ENCODE data around the gene TRMT44. TPM values are rescaled to one million over a fixed set of nuclear protein-coding genes. Genes with fewer than 3 reads are reported as not detected.

The TRMT44 gene
- total RNA-seq, 1 donor from 2014 or later, result 23.9 TPM

DNA sequence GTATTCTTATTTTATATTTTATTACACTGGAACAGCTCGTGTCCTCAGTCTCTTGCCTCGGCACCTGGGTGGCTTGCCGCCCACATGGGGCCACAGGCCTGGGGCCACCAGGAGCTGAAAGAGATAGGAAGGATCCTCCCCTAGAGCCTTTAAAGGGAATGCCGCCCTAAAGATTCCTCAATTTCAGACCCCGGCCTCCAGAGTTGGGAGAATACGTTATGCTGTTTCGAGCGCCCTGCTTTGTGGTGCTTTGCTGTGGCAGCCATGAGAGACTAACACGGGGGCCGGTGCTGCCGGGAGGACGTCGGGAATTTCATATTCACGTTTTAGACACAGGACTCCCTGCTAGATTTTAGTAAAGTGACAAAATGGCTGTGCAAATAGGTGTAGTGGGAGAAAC, 33.3 kb upstream of the TRMT44 start:
- TF ChIP-seq, protein P1, sequence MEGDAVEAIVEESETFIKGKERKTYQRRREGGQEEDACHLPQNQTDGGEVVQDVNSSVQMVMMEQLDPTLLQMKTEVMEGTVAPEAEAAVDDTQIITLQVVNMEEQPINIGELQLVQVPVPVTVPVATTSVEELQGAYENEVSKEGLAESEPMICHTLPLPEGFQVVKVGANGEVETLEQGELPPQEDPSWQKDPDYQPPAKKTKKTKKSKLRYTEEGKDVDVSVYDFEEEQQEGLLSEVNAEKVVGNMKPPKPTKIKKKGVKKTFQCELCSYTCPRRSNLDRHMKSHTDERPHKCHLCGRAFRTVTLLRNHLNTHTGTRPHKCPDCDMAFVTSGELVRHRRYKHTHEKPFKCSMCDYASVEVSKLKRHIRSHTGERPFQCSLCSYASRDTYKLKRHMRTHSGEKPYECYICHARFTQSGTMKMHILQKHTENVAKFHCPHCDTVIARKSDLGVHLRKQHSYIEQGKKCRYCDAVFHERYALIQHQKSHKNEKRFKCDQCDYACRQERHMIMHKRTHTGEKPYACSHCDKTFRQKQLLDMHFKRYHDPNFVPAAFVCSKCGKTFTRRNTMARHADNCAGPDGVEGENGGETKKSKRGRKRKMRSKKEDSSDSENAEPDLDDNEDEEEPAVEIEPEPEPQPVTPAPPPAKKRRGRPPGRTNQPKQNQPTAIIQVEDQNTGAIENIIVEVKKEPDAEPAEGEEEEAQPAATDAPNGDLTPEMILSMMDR (IDR thresholded peaks at IDR 0.05), result no peak
- no peak overlapping the region for H3K4me3 ChIP-seq
- peaks cover 8% of the 10 kb centered on the region for H3K4me1 ChIP-seq
- H3K36me3 ChIP-seq, result peaks cover 56% of the 10 kb centered on the region
- no peaks in the 10 kb centered on the region for H3K9me3 ChIP-seq
- intact Hi-C loops (cut with DNase I), result no loop called here
- H3K27ac ChIP-seq, result no peak overlapping the region
- no peaks in the 10 kb centered on the region for H3K27me3 ChIP-seq (ENCODE audit: low read depth)
- DNase-seq, result no peak
- ATAC-seq, result no peak

- Histone ChIP-seq H3K27ac (no peak overlapping the region), H3K9me3 (no peaks in the 10 kb centered on the region), H3K36me3 (peaks cover 56% of the 10 kb centered on the region), H3K4me1 (peaks cover 3% of the 10 kb centered on the region), H3K27me3 (ENCODE audit: low read depth) (no peaks in the 10 kb centered on the region), H3K4me3 (no peak overlapping the region)
- DNase-seq (peak; percentile 78), ATAC-seq (peak; percentile 45 to 59)
- TF ChIP-seq, protein P1 (IDR thresholded peaks at IDR 0.05), result no peak
- intact Hi-C loops (cut with DNase I), result no loop called here
Observed at GRCh38 chr4:8407756-8408155, 32.8 kb upstream of the TRMT44 start.

DNA sequence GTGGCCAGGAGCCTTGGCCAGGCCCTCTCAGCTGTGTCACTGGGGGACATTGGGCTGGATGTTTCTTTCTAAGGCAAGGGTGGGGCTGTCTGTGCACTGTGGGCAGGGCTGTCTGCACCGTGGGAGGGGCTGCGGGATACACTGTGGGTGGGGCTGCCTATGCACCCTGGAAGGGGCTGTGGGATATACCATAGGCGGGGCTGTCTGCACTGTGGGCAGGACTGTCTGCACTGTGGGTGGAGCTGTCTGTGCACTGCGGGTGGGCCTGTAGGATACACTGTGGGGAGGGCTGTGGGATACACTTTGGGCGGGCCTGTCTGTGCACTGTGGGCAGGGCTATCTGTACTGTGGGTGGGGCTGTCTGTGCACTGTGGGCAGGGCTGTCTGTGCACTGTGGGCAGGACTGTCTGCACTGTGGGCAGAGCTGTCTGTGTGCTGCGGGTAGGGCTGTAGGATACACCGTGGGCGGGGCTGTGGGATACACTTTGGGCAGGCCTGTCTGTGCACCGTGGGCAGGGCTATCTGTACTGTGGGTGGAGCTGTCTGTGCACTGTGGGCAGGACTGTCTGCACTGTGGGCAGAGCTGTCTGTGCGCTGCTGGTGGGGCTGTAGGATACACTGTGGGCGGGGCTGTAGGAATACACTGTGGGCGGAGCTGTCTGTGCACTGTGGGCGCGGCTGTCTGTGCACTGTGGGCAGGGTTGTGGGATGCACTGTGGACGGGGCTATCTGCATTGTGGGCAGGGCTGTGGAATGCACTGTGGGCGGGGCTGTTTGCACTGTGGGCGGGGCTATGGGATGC, 31.1 kb upstream of the TRMT44 start:
- Histone ChIP-seq H3K27me3 (ENCODE audit: low read depth) (no peaks in the 10 kb centered on the region), H3K27ac (no peak overlapping the region), H3K4me1 (no peaks in the 10 kb centered on the region), H3K9me3 (no peaks in the 10 kb centered on the region), H3K4me3 (no peak overlapping the region), H3K36me3 (peaks cover 56% of the 10 kb centered on the region)
- TF ChIP-seq, protein P1 (IDR thresholded peaks at IDR 0.05), result no peak
- ATAC-seq, result peak; percentile 60 to 76
- intact Hi-C loops (cut with DNase I), result no loop called here
- DNase-seq, result peak; percentile 69

DNA sequence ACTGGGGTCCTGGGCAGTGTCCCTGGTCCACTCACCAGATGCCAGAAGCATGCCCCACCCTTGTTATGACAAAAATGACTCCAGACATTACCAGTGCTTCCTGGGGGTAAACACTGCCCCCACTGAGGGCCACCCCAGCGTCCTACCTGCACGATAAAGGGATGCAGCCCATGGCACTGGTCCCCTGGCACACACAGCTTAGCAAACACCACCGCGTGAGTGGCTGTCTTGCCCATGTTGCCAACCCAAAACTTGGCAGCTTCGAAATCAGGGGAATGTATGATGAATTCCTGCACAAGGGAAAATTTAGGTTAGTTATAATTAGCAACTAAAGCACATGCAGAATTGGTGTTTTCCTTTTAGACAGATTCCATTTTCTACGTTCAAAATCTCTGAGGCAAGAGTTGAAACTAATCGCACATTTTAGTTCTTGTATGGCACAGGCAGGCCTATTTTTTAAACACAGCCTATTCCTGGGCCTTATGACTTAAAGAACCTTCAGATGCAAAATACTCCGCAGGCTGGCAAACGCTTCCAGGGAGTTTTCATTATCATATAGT, 30.4 kb upstream of the TRMT44 start:
- Histone ChIP-seq H3K9me3 (no peaks in the 10 kb centered on the region), H3K27ac (no peak overlapping the region), H3K4me3 (no peak overlapping the region), H3K36me3 (peaks cover 56% of the 10 kb centered on the region), H3K27me3 (ENCODE audit: low read depth) (no peaks in the 10 kb centered on the region), H3K4me1 (no peaks in the 10 kb centered on the region)
- TF ChIP-seq, protein P1 (IDR thresholded peaks at IDR 0.05), result no peak
- intact Hi-C loops (cut with DNase I), result no loop called here
- ATAC-seq, result no peak
- DNase-seq, result no peak

DNA sequence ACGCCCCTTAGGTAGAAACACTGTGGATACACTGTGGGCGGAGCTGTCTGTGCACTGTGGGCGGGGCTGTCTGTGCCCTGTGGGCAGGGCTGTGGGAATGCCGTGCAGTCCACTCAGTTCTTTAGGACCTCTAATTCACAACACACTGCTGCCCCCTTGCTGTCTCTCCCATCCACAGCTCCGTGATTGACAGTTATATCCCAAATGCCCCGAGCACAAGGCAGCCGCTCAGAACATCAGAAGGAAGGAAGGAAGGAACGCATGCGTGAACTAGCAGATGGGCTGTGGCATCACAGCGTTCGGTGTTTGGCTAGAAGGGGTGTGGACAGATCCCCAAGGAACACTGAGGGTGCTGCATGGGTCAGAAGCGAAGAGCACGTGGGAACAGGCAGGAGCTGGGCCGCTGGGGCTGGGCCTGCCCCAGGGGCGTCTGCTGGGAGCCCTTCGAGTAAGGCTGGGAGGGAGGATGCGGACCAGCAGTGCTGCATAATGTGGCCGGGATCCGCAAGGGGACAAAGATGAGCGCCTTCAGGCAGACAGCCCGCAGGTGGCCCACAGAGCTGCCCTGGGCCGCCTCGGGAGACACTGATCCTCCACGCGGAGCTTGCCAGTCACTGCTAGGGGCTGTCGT, 29.8 kb upstream of the TRMT44 start:
- peak; percentile 70 to 72 for ATAC-seq
- peak; percentile 75 for DNase-seq
- H3K4me1 ChIP-seq, result no peaks in the 10 kb centered on the region
- H3K4me3 ChIP-seq, result no peak overlapping the region
- intact Hi-C loops (cut with DNase I), result no loop called here
- H3K36me3 ChIP-seq, result peaks cover 56% of the 10 kb centered on the region
- TF ChIP-seq, protein P1 (IDR thresholded peaks at IDR 0.05), result peak; percentile 28
- no peak overlapping the region for H3K27ac ChIP-seq
- H3K9me3 ChIP-seq, result no peaks in the 10 kb centered on the region
- H3K27me3 ChIP-seq (ENCODE audit: low read depth), result no peaks in the 10 kb centered on the region

Data from lower lobe of right lung (tissue), 2 donors.